LNCaP clone FGC (cell line): ENCODE data around the gene TTC39A.
"Not testable (repeated sequence)": the region's sequence is repeated elsewhere in the genome, so short reads cannot be mapped to it uniquely, and the experiment has no call there.

ENCODE experiments used
- DNase-seq: peaks from one replicate; pipeline ENCODE4 v3.0.0-alpha.2; 2011; ENCODE audit warnings: low read depth
- H3K4me3 ChIP-seq: 2 replicates; pipeline ENCODE4 v1.5.1; 2011; ENCODE audit warnings: mild to moderate bottlenecking, low read depth, low read length, control low read depth
- CTCF ChIP-seq: IDR thresholded peaks from 2 replicates; pipeline ENCODE4 v1.5.1; 2012; ENCODE audit warnings: mild to moderate bottlenecking; ENCODE audit not compliant: control insufficient read depth, insufficient read depth; ENCODE audit errors: extremely low read depth

The TTC39A gene

DNA sequence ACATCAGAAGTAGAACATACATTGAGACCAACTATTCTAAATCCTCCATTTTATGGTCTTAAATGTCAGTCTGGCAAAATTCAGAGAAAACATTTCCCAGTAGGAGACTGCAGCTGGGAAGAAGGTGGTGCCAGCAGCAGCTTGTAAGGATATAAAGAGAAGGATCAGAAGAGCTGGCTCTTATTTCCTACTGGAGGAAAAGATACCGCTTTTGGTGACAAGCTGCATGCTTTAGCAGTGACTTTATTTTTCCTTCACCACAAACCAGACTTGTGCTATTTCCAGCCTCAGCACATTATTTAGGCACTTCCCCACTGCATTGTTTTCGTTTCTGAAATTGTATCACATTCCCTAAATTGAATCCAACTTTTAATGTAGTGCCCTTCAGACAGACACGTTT, 65.9 kb downstream of the TTC39A start:
- no peak for DNase-seq
- no peak overlapping the region for H3K4me3 ChIP-seq
- no peak for TF ChIP-seq CTCF

- no peak for TF ChIP-seq CTCF
- H3K4me3 ChIP-seq, result no peak overlapping the region
- no peak for DNase-seq
These were observed 67.0 kb downstream of the TTC39A start for GRCh38 chr1:51263147-51263877.

GRCh38 chr1:51255331-51255730, 75.0 kb downstream of the TTC39A start:
- DNase-seq, result no peak
- no peak for TF ChIP-seq CTCF
- H3K4me3 ChIP-seq, result no peak overlapping the region

- DNase-seq, result no peak
- TF ChIP-seq CTCF, result no peak
- no peak overlapping the region for H3K4me3 ChIP-seq
These were observed 76.7 kb downstream of the TTC39A start for GRCh38 chr1:51253691-51254090.

- DNase-seq, result no peak
- H3K4me3 ChIP-seq, result no peak overlapping the region
- TF ChIP-seq CTCF, result no peak
These were observed 78.0 kb downstream of the TTC39A start for GRCh38 chr1:51252366-51252765.

GRCh38 chr1:51251165-51251564, 79.2 kb downstream of the TTC39A start:
- DNase-seq, H3K4me3 ChIP-seq: not testable (repeated sequence)

DNA sequence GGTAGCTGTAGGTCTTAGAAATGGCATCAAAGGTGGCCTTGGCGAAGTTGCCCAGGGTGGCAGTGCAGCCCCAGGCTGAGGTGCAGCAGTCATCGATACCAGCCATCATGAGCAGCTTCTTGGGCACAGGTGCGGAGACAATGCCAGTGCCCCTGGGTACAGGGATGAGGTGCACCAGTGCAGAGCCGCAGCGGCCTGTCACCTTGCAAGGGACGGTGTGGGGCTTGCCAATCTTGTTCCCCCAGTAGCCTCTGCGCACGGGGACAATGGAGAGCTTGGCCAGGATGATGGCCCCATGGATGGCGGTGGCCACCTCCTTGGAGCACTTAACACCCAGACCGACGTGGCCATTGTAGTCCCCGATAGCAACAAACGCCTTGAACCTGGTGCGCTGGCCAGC, 79.6 kb downstream of the TTC39A start:
- not testable (repeated sequence) for H3K4me3 ChIP-seq, DNase-seq

DNA sequence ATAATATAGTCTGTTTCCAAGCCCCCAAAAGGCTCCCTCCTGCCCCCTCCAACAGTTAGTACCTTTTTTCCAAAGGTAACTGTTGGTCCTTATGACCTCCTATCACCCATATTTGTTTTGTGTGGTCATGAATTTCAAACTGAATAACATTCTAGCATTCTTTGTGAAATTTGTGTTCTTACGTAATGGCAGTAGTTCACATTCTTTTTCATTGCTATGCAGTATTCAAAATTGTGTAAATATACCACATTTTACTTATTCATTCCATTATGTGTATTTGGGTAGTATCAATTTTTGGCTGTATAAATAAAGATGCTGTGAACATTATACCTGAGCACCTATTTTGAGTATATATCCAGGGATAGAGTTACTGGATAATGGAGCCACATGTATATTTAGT, 80.9 kb downstream of the TTC39A start:
- no peak for DNase-seq
- TF ChIP-seq CTCF, result no peak
- no peak overlapping the region for H3K4me3 ChIP-seq
